Measurements from ENCODE around the gene SLC25A21.

DNA sequence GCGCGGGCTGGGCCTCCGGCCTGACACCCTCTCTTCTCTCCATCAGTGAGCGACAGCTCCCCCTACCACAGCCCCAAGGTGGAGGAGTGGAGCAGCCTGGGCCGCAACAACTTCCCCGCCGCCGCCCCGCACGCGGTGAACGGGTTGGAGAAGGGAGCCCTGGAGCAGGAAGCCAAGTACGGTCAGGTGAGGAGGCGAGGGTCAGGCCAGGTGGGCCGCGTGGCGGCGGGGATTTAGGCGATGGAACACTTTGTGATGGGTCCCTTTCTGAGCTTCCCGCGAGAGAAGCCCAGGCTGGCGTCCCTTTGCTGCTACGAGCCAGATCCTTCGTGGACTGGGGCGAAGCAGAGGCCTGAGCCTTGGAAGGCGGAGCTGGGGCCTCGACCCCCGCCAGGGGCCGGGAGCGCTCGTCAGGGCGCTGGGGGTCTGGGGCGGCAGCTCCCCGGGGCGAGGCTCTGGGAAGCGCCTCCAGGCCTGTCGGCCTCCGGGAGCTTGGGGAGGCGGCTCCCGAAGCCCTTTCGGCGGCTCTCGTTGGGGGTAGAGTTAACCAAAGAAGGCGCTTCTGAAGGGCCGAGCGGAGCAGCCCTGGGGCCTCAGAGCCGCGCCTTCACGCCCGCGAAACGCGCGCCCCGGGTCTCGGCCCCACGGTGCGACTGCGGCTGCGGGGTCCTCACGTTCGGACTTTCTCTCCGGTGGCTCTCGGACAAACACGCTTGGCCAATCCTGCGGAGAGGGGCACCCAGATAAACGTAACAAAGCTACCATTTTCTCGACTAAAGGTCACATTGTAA, 505.8 kb downstream of the SLC25A21 start:
- TF ChIP-seq SMAD1 (IDR thresholded peaks at IDR 0.05; ENCODE audit: low read depth, partially characterized antibody) (no peak), REST (IDR thresholded peaks at IDR 0.05; ENCODE audit: low read depth, low read length) (no peak), CTCF (IDR thresholded peaks at IDR 0.05 in 2 of 3, conservative IDR thresholded peaks at IDR 0.05 in 1 of 3; ENCODE audit: control insufficient read depth in 2 of 3, extremely low read depth in 1 of 3, insufficient read depth in 1 of 3, low read depth in 3 of 3, low read length in 3 of 3) (no peak), ZNF274 (IDR thresholded peaks at IDR 0.05; ENCODE audit: insufficient read depth, insufficient read length) (no peak), ESRRA (IDR thresholded peaks at IDR 0.05; ENCODE audit: low read length) (no peak)

Data from GM12878 (cell line).